HCT116 (cell line): Measurements from ENCODE around the gene MYO16.

Experiments
- CBX3 ChIP-seq: IDR thresholded peaks from 2 replicates; pipeline ENCODE4 v1.6.1; 2012; ENCODE audit warnings: low read depth
- EZH2 ChIP-seq: fragments of 200-600 bp; sonication (generic); IDR thresholded peaks from 2 replicates; pipeline ENCODE4 v1.6.1; 2017; ENCODE audit warnings: antibody characterized with exemption, mixed run types
- EZH2phosphoT487 ChIP-seq: fragments of 200-600 bp; IDR thresholded peaks from 2 replicates; pipeline ENCODE4 v1.6.1; 2018; ENCODE audit warnings: antibody characterized with exemption, borderline replicate concordance
- JUND ChIP-seq: IDR thresholded peaks from 2 replicates; pipeline ENCODE4 v1.6.1; 2012
- MAX ChIP-seq: IDR thresholded peaks from 2 replicates; pipeline ENCODE4 v1.6.1; 2012
- POLR2A ChIP-seq: IDR thresholded peaks from 2 replicates; pipeline ENCODE4 v1.7.0; 2011; ENCODE audit warnings: borderline replicate concordance; ENCODE audit not compliant: insufficient read depth, insufficient read length; ENCODE audit errors: extremely low read depth
- POLR2AphosphoS5 ChIP-seq: IDR thresholded peaks from 2 replicates; pipeline ENCODE4 v1.6.1; 2011; ENCODE audit warnings: mild to moderate bottlenecking, low read depth, low read length, moderate library complexity
- REST ChIP-seq: IDR thresholded peaks from 2 replicates; pipeline ENCODE4 v1.6.1; 2012; ENCODE audit warnings: low read depth
- SRF ChIP-seq: IDR thresholded peaks from 2 replicates; pipeline ENCODE4 v1.6.1; 2012; ENCODE audit warnings: low read depth
- TCF7L2 ChIP-seq: IDR thresholded peaks from 2 replicates; pipeline ENCODE4 v1.7.0; 2011; ENCODE audit warnings: borderline replicate concordance, inconsistent platforms; ENCODE audit not compliant: insufficient read depth, insufficient read length; ENCODE audit errors: extremely low read depth
- YY1 ChIP-seq: IDR thresholded peaks from 2 replicates; pipeline ENCODE4 v1.6.1; 2011; ENCODE audit warnings: low read length, low read depth, moderate library complexity, mild to moderate bottlenecking; ENCODE audit not compliant: insufficient replicate concordance; ENCODE audit errors: extremely low read depth
- ZBTB33 ChIP-seq: IDR thresholded peaks from 2 replicates; pipeline ENCODE4 v1.6.1; 2011; ENCODE audit warnings: mild to moderate bottlenecking, low read length, moderate library complexity; ENCODE audit not compliant: insufficient replicate concordance; ENCODE audit errors: extremely low read depth
- ZFX ChIP-seq: fragments of 450-650 bp; IDR thresholded peaks from 2 replicates; pipeline ENCODE4 v1.6.1; 2017
- TF ChIP-seq, protein P1 (sequence below), 3 experiments: fragments of 200-600 bp in 1 of 3; sonication (generic) in 1 of 3; IDR thresholded peaks in 2 of 3; conservative IDR thresholded peaks in 1 of 3; 2 replicates each; pipeline ENCODE4 v1.5.1; 2012 to 2017; ENCODE audit warnings: low read depth in 2 of 3, low read length in 2 of 3, antibody characterized with exemption in 1 of 3, borderline replicate concordance in 1 of 3, control low read depth in 1 of 3, mild to moderate bottlenecking in 1 of 3, mixed read lengths in 1 of 3, mixed run types in 1 of 3, moderate library complexity in 1 of 3; ENCODE audit not compliant: insufficient read depth in 1 of 3

DNA sequence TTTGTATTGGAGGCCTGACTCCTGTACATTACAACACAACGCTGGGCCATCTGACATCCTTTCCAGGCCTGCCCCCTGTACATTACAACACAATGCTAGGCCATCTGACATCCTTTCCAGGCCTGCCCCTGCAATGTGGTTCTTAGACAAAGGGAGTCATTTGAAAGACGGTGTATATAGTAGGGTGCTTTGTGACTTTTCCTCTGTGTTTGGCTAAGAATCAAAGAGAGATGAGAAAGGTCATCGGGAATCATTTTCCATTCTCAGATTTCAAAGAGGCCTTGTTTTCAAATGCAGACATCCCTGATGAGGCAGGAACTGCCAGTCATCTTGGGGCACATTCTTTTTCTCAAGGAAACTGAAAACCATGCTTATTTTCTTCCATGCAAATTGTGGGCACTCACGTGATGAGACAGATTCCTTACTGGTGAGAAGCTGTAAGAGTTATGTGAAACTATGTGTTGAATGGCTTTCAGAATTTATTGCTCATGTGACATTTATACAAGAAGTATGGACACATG is 551.6 kb downstream of the MYO16 start:
- TF ChIP-seq POLR2AphosphoS5 (no peak), YY1 (no peak), ZBTB33 (no peak), MAX (no peak), POLR2A (no peak), REST (no peak), TCF7L2 (peak; percentile 11), JUND (no peak), EZH2phosphoT487 (no peak), ZFX (no peak), EZH2 (no peak), SRF (no peak), CBX3 (no peak)
- TF ChIP-seq, protein P1, sequence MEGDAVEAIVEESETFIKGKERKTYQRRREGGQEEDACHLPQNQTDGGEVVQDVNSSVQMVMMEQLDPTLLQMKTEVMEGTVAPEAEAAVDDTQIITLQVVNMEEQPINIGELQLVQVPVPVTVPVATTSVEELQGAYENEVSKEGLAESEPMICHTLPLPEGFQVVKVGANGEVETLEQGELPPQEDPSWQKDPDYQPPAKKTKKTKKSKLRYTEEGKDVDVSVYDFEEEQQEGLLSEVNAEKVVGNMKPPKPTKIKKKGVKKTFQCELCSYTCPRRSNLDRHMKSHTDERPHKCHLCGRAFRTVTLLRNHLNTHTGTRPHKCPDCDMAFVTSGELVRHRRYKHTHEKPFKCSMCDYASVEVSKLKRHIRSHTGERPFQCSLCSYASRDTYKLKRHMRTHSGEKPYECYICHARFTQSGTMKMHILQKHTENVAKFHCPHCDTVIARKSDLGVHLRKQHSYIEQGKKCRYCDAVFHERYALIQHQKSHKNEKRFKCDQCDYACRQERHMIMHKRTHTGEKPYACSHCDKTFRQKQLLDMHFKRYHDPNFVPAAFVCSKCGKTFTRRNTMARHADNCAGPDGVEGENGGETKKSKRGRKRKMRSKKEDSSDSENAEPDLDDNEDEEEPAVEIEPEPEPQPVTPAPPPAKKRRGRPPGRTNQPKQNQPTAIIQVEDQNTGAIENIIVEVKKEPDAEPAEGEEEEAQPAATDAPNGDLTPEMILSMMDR (IDR thresholded peaks at IDR 0.05 in 2 of 3, conservative IDR thresholded peaks at IDR 0.05 in 1 of 3; ENCODE audit: borderline replicate concordance in 1 of 3, insufficient read depth in 1 of 3, low read depth in 2 of 3, low read length in 2 of 3): no peak
